DOHH2 (cell line): ENCODE results near the gene SERPINH1.

Source experiments
- H3F3A ChIP-seq: fragments of 200-600 bp; sonication (generic), shearing (Covaris generic); 2 replicates; pipeline ENCODE4 v1.6.0; 2016; ENCODE audit warnings: antibody characterized with exemption, mild to moderate bottlenecking; ENCODE audit not compliant: control insufficient read depth, insufficient read depth
- H3K27ac ChIP-seq: fragments of 200-600 bp; sonication (generic); 2 replicates; pipeline ENCODE4 v1.5.1; 2014; ENCODE audit warnings: low read depth, mild to moderate bottlenecking, low read length, moderate library complexity
- H3K27me3 ChIP-seq: fragments of 200-600 bp; sonication (generic); 2 replicates; pipeline ENCODE4 v1.6.1; 2014; ENCODE audit warnings: mild to moderate bottlenecking, low read length, mixed read lengths; ENCODE audit not compliant: control insufficient read depth
- H3K36me3 ChIP-seq: fragments of 200-600 bp; sonication (generic); 2 replicates; pipeline ENCODE4 v1.6.1; 2014; ENCODE audit warnings: mild to moderate bottlenecking, low read length, moderate library complexity, mixed read lengths; ENCODE audit not compliant: control insufficient read depth
- H3K4me1 ChIP-seq: fragments of 200-600 bp; sonication (generic); 2 replicates; pipeline ENCODE4 v1.6.1; 2014; ENCODE audit warnings: mild to moderate bottlenecking, low read length, mixed read lengths; ENCODE audit not compliant: control insufficient read depth
- H3K4me2 ChIP-seq: fragments of 200-600 bp; sonication (generic); 2 replicates; pipeline ENCODE4 v1.6.0; 2014; ENCODE audit warnings: mild to moderate bottlenecking, low read length, moderate library complexity
- H3K4me3 ChIP-seq: fragments of 200-600 bp; sonication (generic); 2 replicates; pipeline ENCODE4 v1.5.1; 2014; ENCODE audit warnings: mild to moderate bottlenecking, low read length, mixed read lengths
- H3K79me2 ChIP-seq: fragments of 200-600 bp; sonication (generic); 2 replicates; pipeline ENCODE4 v1.6.1; 2014; ENCODE audit warnings: mild to moderate bottlenecking, low read length, mixed read lengths; ENCODE audit not compliant: control insufficient read depth
- H3K9me2 ChIP-seq: fragments of 200-600 bp; sonication (generic); replicated peaks from 2 replicates; pipeline ENCODE4 v1.6.1; 2014; ENCODE audit warnings: mild to moderate bottlenecking, low read length, mixed read lengths; ENCODE audit not compliant: control insufficient read depth
- H3K9me3 ChIP-seq: fragments of 200-600 bp; sonication (generic); 2 replicates; pipeline ENCODE4 v1.6.1; 2014; ENCODE audit warnings: antibody characterized with exemption, low read length, mixed read lengths; ENCODE audit not compliant: control insufficient read depth, insufficient read depth
- H4K20me1 ChIP-seq: fragments of 200-600 bp; sonication (generic); 2 replicates; pipeline ENCODE4 v1.6.0; 2014; ENCODE audit warnings: low read depth, mild to moderate bottlenecking, antibody characterized with exemption, low read length, moderate library complexity; ENCODE audit not compliant: control insufficient read depth, insufficient read depth
- EZH2phosphoT487 ChIP-seq: fragments of 200-600 bp; sonication (generic); IDR thresholded peaks from 2 replicates; pipeline ENCODE4 v1.6.1; 2017; ENCODE audit warnings: borderline replicate concordance, mild to moderate bottlenecking, antibody characterized with exemption, low read length, moderate library complexity, mixed read lengths
- TF ChIP-seq, protein P1 (sequence below): fragments of 200-600 bp; sonication (generic); IDR thresholded peaks from one replicate; pipeline ENCODE4 v1.5.1; 2014; ENCODE audit warnings: antibody characterized with exemption, mild to moderate bottlenecking, low read depth, low read length; ENCODE audit not compliant: poor library complexity, severe bottlenecking

Gene SERPINH1

DNA sequence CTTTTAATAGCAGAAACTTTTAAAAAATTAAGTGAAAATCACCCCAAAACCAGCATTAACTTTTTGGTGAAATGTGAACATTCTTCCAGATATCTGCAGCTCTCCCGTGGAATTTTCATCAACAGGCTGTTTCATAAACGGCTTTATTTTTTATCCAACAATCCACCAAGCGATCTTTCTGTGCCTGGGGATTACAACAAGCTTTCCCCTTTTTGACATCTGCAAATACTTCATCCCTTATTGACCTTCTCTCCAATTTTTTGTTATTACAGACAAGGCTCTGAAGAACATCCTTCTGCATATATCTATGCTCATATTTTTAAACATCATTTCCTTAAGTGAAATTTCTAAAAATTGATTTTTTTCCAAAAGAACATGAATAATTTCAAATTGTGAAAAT is 5.8 kb upstream of the SERPINH1 start:
- no peaks in the 10 kb centered on the region; the same call in 1 of the 2 replicates for H3K4me1 ChIP-seq
- no peaks in the 10 kb centered on the region for H3K36me3 ChIP-seq

DNA sequence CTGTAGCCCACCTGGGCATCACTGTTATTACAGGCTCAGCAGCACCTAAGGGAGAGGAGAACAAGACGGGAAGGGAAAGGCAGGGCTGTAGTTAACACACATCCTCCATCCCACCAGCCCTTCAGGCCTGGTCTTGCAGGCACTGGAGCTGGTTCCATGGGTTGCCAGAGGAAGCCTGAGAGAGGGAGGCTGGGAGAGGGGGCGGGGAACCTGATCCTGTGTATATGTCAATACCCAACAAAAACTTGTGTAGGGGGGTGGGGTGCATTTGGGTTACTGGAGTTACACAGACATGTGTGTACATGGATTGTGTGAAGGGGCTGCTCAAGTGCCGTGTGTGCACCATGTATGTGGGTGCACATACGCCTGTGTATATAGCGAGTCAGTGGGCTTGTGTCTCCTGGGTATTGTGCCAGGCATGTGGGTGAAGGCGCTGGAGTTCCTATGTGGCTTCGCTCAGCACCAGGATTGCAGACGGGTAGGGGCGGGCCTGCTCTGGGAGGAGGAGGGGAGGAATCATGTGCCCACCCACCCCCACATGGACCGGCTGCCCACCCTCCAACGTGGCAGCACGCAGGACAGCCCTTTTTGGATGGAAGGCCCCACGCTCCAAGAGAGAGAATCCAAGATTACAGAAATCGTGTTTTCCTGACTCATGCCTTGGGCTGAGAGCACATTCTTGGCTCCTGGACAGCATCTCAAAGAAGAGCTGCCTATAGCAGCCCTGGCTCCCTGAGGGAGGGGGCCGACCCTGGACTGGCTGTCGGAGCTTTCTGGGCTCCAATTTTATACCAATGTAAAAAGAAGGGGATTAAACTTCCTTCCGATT is 4.2 kb upstream of the SERPINH1 start:
- H3K4me2 ChIP-seq: no peak overlapping the region
- H3K4me3 ChIP-seq: no peak overlapping the region
- H4K20me1 ChIP-seq: no peaks in the 10 kb centered on the region
- H3K4me1 ChIP-seq: peaks cover 13% of the 10 kb centered on the region
- TF ChIP-seq EZH2phosphoT487: no peak
- TF ChIP-seq, protein P1, sequence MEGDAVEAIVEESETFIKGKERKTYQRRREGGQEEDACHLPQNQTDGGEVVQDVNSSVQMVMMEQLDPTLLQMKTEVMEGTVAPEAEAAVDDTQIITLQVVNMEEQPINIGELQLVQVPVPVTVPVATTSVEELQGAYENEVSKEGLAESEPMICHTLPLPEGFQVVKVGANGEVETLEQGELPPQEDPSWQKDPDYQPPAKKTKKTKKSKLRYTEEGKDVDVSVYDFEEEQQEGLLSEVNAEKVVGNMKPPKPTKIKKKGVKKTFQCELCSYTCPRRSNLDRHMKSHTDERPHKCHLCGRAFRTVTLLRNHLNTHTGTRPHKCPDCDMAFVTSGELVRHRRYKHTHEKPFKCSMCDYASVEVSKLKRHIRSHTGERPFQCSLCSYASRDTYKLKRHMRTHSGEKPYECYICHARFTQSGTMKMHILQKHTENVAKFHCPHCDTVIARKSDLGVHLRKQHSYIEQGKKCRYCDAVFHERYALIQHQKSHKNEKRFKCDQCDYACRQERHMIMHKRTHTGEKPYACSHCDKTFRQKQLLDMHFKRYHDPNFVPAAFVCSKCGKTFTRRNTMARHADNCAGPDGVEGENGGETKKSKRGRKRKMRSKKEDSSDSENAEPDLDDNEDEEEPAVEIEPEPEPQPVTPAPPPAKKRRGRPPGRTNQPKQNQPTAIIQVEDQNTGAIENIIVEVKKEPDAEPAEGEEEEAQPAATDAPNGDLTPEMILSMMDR: no peak
- H3K9me2 ChIP-seq: no peaks in the 10 kb centered on the region
- no peak overlapping the region for H3K27ac ChIP-seq
- H3F3A ChIP-seq: no peaks in the 10 kb centered on the region
- H3K27me3 ChIP-seq: peaks cover 42% of the 10 kb centered on the region
- no peaks in the 10 kb centered on the region for H3K79me2 ChIP-seq
- H3K9me3 ChIP-seq: no peaks in the 10 kb centered on the region
- no peaks in the 10 kb centered on the region for H3K36me3 ChIP-seq

More for the DNA sequence above, 5.8 kb upstream of the SERPINH1 start:
- H3K27me3 ChIP-seq: peaks cover 26% of the 10 kb centered on the region
- no peaks in the 10 kb centered on the region for H4K20me1 ChIP-seq
- TF ChIP-seq EZH2phosphoT487: no peak
- TF ChIP-seq, protein P1: no peak
- H3K9me2 ChIP-seq: no peaks in the 10 kb centered on the region
- H3K4me3 ChIP-seq: no peak overlapping the region
- H3K79me2 ChIP-seq: no peaks in the 10 kb centered on the region
- no peak overlapping the region for H3K4me2 ChIP-seq
- H3K9me3 ChIP-seq: no peaks in the 10 kb centered on the region
- no peak overlapping the region for H3K27ac ChIP-seq
- H3F3A ChIP-seq: no peaks in the 10 kb centered on the region

DNA sequence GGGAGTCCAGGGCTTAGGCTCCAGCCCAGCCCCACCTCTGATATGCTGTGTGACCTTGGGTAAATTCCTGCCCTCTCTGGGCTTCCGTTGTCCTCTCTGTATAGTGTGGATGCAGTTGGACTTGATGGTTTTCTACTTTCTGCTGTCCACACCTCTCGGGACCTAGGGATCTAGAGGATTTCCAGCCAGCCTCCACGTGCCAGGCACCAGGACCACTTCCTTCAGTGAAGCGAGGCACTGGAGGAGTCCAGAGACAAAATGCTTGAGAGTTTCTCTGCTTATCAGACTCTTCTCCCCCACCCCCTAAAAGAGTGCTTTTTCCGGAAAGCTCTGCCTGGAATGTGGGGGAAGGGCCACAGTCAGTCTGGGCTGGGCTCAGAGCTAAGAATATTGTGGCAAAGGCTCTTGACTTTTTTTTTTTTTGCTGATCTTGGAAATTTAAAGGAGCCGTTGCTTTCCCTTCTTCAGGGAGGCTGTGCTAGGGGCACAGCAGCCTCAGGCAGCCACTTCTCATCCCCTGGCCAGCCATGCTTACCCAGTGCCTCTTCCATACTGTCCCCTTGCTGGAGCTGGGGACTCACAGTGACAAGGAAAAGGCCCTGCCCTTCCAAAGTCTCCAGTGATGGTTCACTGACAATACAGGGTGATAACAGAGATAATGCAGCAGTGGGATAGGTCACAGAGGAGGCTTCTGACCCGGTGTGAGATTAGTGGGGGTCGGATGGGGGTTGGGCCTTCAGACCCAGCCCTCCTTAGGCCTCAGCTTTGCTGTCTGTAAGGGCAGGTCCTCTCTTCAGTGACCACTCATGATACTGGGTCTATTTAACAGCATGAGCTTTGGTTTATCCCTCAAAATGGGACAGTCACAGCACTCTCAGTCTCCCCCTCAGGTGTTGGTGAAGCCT is 2.9 kb upstream of the SERPINH1 start:
- H3K9me2 ChIP-seq: no peaks in the 10 kb centered on the region
- H3K4me2 ChIP-seq: no peak overlapping the region
- H3K4me3 ChIP-seq: no peak overlapping the region
- H3K79me2 ChIP-seq: no peaks in the 10 kb centered on the region
- no peaks in the 10 kb centered on the region for H3K9me3 ChIP-seq
- no peak overlapping the region for H3K27ac ChIP-seq
- no peaks in the 10 kb centered on the region for H3F3A ChIP-seq
- H4K20me1 ChIP-seq: no peaks in the 10 kb centered on the region
- TF ChIP-seq, protein P1: no peak
- no peak for TF ChIP-seq EZH2phosphoT487
- H3K36me3 ChIP-seq: no peaks in the 10 kb centered on the region
- peaks cover 44% of the 10 kb centered on the region for H3K27me3 ChIP-seq
- peaks cover 16% of the 10 kb centered on the region for H3K4me1 ChIP-seq
